DND-41 (cell line): Measurements from ENCODE around the gene TAF1A.

Experiments used
- ATAC-seq: fragments of 200-7000 bp; cut with Tn5 transposase; 3 replicates; pipeline ENCODE4 v1.9.1; 2021; ENCODE audit warnings: low read depth; ENCODE audit not compliant: insufficient read depth
- DNase-seq: peaks from one replicate; pipeline ENCODE4 v3.0.0-alpha.2; 2020
- H2AFZ ChIP-seq: 2 replicates; pipeline ENCODE4 v1.6.0; 2012; ENCODE audit warnings: low read depth, low read length
- H3K27ac ChIP-seq: 2 replicates; pipeline ENCODE4 v1.5.1; 2012; ENCODE audit warnings: low read length, inconsistent platforms
- H3K27me3 ChIP-seq: fragments of 200-600 bp; sonication (generic); 2 replicates; pipeline ENCODE4 v1.6.0; 2012; ENCODE audit warnings: low read length, mild to moderate bottlenecking, inconsistent platforms; ENCODE audit not compliant: insufficient read depth, poor library complexity
- H3K36me3 ChIP-seq: 2 replicates; pipeline ENCODE4 v1.5.1; 2012; ENCODE audit warnings: low read length, inconsistent platforms; ENCODE audit not compliant: insufficient read depth
- H3K4me1 ChIP-seq: 2 replicates; pipeline ENCODE4 v1.5.1; 2012; ENCODE audit warnings: mild to moderate bottlenecking, low read length; ENCODE audit not compliant: insufficient read depth
- H3K4me2 ChIP-seq: 2 replicates; pipeline ENCODE4 v1.6.0; 2012; ENCODE audit warnings: mild to moderate bottlenecking, moderate library complexity, low read length, inconsistent platforms; ENCODE audit not compliant: insufficient read depth
- H3K4me3 ChIP-seq, 2 experiments: fragments of 200-600 bp in 1 of 2; shearing (Covaris generic) in 1 of 2; 2 replicates each; pipeline ENCODE4 v1.5.1; 2012 to 2016; ENCODE audit warnings: inconsistent platforms in 2 of 2, low read length in 2 of 2, mild to moderate bottlenecking in 2 of 2, low read depth in 1 of 2, moderate library complexity in 1 of 2
- H3K79me2 ChIP-seq: 2 replicates; pipeline ENCODE4 v1.6.0; 2012; ENCODE audit warnings: low read length, inconsistent platforms; ENCODE audit not compliant: insufficient read depth
- H3K9ac ChIP-seq: 2 replicates; pipeline ENCODE4 v1.6.0; 2012; ENCODE audit warnings: low read depth, mild to moderate bottlenecking, inconsistent platforms, low read length, moderate library complexity
- H3K9me3 ChIP-seq: 2 replicates; pipeline ENCODE4 v1.5.1; 2012; ENCODE audit warnings: low read length, moderate library complexity, mild to moderate bottlenecking, inconsistent platforms; ENCODE audit not compliant: insufficient read depth, severe bottlenecking
- H4K20me1 ChIP-seq: 2 replicates; pipeline ENCODE4 v1.6.0; 2012; ENCODE audit warnings: low read length; ENCODE audit not compliant: insufficient read depth
- EZH2 ChIP-seq: IDR thresholded peaks from 3 replicates; pipeline ENCODE4 v1.6.1; 2012; ENCODE audit warnings: borderline replicate concordance, low read depth, mild to moderate bottlenecking, moderate library complexity, low read length, inconsistent platforms; ENCODE audit not compliant: severe bottlenecking
- TF ChIP-seq, protein P1 (sequence below): IDR thresholded peaks from 2 replicates; pipeline ENCODE4 v1.5.1; 2012; ENCODE audit warnings: borderline replicate concordance, low read length, moderate library complexity, mild to moderate bottlenecking; ENCODE audit not compliant: poor library complexity, severe bottlenecking; ENCODE audit errors: extremely low read depth

TAF1A gene

DNA sequence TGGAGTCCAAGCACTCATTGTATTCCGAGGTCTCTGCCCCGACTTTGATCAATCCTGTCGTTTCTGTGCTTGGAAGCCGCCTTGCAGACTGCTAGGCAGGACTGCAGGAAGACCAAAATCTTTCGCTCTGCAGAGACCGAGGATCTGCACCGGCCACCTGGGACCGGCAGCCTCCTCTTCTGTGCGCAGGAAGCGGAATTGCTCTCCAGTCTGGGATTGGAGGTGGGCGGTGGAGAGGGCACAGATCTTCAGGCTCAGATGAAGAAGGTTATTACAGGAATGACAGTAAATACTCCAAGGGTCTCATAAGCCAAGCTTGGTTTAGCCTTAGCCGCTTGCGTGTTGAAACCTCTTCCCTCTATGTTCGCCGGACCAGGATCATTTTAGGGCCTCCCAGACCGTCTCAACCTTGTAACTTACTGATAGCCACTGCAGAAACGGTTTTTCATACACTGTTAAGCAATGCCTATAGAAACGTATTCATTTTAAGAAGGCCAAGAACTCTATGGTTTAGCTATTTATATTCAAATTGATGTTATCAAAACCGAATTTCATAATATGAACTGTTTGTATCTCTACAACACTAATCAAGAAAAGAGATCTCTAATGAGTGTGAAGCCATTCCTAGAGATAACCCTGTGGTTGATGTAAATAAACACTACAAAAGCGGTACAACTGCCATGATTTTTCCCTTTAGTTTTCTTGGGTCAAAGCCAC, 29.3 kb upstream of the TAF1A start:
- DNase-seq = peak; percentile 26
- Histone ChIP-seq H3K27ac (no peak overlapping the region; the same call in 1 of the 2 replicates), H2AFZ (peak overlapping the region; percentile 75)

DNA sequence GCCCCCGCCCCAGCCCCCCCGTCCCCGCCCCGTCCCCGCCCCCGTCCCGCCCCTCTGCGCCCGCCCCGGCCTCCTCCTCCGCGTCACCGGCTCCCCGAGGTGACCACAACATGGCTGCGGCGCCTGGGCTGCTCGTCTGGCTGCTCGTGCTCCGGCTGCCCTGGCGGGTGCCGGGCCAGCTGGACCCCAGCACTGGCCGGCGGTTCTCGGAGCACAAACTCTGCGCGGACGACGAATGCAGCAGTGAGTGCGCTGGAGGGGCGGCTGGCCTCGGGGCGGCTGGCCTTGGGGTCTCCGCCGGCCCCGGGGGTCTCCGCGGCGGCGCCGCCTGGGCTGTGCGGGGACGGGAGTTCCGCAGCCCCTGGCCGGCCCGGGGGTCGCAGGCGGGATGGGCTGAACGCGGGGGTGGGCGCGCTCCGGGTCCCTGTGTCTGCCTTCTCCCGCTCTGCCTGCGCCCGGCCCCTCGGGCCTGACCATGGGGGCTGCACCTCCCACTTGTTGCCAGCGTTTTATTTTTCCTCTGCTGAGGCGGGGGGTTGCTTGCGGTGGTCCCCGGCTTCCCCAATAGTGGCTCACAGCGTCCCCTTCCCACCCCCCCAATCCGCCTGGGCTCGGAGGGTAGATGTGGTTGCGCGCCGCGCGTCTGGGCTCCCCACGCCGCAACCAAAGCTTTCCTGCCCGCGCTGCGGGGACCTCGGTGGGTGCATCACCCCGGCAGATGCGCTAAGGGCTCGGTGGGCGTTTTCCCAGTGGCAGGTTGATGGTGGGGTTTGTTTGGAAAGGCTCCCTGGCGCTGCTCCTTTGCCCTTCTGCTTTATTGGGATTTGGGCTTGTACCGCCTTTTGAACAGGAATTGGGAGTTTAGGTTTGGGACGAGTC, 28.5 kb upstream of the TAF1A start, which contains the start of gene MIA3:
Gene MIA3 (plus strand): TSS at position 97 of the 879 bp plus-strand sequence. CDS start 14 bp downstream, at position 111.
- H3K9ac ChIP-seq = peak within 1 kb of the TSS; percentile 84
- H2AFZ ChIP-seq = peak within 1 kb of the TSS; percentile 84
- peak within 1 kb of the TSS; percentile 97 for H3K4me2 ChIP-seq
- DNase-seq = peak; percentile 59
- peaks cover 10% of the 10 kb centered on the region; the same call in 1 of the 2 replicates for H4K20me1 ChIP-seq
- peaks cover 15% of the 10 kb centered on the region for H3K27me3 ChIP-seq
- peaks cover 32% of the 10 kb centered on the region for H3K4me1 ChIP-seq
- peak within 1 kb of the TSS; percentile 63 for H3K27ac ChIP-seq
- TF ChIP-seq EZH2 = no peak
- TF ChIP-seq, protein P1, sequence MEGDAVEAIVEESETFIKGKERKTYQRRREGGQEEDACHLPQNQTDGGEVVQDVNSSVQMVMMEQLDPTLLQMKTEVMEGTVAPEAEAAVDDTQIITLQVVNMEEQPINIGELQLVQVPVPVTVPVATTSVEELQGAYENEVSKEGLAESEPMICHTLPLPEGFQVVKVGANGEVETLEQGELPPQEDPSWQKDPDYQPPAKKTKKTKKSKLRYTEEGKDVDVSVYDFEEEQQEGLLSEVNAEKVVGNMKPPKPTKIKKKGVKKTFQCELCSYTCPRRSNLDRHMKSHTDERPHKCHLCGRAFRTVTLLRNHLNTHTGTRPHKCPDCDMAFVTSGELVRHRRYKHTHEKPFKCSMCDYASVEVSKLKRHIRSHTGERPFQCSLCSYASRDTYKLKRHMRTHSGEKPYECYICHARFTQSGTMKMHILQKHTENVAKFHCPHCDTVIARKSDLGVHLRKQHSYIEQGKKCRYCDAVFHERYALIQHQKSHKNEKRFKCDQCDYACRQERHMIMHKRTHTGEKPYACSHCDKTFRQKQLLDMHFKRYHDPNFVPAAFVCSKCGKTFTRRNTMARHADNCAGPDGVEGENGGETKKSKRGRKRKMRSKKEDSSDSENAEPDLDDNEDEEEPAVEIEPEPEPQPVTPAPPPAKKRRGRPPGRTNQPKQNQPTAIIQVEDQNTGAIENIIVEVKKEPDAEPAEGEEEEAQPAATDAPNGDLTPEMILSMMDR = no peak
- H3K4me3 ChIP-seq = peak within 1 kb of the TSS; percentile 73 to 84
- peaks cover 23% of the 10 kb centered on the region for H3K79me2 ChIP-seq
- H3K9me3 ChIP-seq = no peaks in the 10 kb centered on the region
- peak; percentile 52 for ATAC-seq
- peaks cover 13% of the 10 kb centered on the region for H3K36me3 ChIP-seq

More for the DNA sequence above, 29.3 kb upstream of the TAF1A start:
- no peak for ATAC-seq
- Histone ChIP-seq H3K4me2 (peak overlapping the region; percentile 97), H3K4me3 (peak overlapping the region; percentile 73 to 84), H3K4me1 (peaks cover 32% of the 10 kb centered on the region), H3K36me3 (peaks cover 19% of the 10 kb centered on the region), H3K27me3 (peaks cover 11% of the 10 kb centered on the region), H3K79me2 (peaks cover 23% of the 10 kb centered on the region), H3K9me3 (no peaks in the 10 kb centered on the region), H4K20me1 (peaks cover 10% of the 10 kb centered on the region; the same call in 1 of the 2 replicates), H3K9ac (peak overlapping the region; percentile 84)
- TF ChIP-seq, protein P1 = no peak
- TF ChIP-seq EZH2 = no peak

DNA sequence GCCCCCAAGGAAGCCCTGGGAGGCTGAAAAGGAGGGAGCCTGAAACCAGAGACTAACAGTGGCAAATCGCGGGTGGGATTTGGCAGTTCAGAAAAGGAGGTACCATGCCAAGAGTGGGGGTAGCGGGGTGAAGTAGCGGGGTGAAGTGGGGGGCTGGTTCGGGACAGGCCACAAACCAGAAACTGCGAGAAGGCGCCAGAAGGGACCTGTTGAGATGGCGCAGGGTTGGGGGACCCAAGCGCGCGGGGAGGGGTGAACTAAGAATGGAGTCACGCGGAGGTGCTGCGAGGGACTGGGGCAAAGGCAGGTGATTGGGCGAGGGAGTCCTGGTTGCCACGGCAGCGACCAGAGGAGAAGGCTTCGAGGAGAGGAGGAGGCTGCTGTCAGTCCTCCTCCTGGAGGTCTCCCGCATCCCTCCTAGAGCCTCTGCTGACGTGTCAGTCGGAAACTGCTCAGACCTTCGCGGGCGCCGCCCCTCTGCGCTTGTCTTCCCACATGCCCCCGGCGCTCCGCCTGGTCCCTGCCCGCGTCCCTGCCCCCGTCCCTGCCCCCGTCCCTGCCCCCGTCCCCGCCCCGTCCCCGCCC, 27.7 kb upstream of the TAF1A start:
- no peak for TF ChIP-seq EZH2
- TF ChIP-seq, protein P1 = no peak
- H3K4me2 ChIP-seq = peak overlapping the region; percentile 92
- H3K9ac ChIP-seq = peak overlapping the region; percentile 56
- DNase-seq = peak; percentile 97
- peak overlapping the region; percentile 49 for H3K27ac ChIP-seq
- H3K79me2 ChIP-seq = peaks cover 23% of the 10 kb centered on the region
- peak; percentile 94 for ATAC-seq
- H4K20me1 ChIP-seq = peaks cover 10% of the 10 kb centered on the region; the same call in 1 of the 2 replicates
- H3K4me3 ChIP-seq = peak overlapping the region; percentile 22 to 67; a peak in 3 of 4 replicates
- H3K27me3 ChIP-seq = peaks cover 15% of the 10 kb centered on the region
- H3K9me3 ChIP-seq = no peaks in the 10 kb centered on the region
- H3K36me3 ChIP-seq = peaks cover 7% of the 10 kb centered on the region
- H3K4me1 ChIP-seq = peaks cover 32% of the 10 kb centered on the region
- H2AFZ ChIP-seq = peak overlapping the region; percentile 84
